ENCODE results near the gene PLXNC1. TPM values are rescaled to one million over a fixed set of nuclear protein-coding genes. Genes with fewer than 3 reads are reported as not detected.

PLXNC1 gene
- total and polyA plus RNA-seq, 9 of the 15 experiments (the other 6 are each of a cell fraction or from before 2014, with no cell fraction given): 0.08 to 0.87 (median 0.28) TPM

DNA sequence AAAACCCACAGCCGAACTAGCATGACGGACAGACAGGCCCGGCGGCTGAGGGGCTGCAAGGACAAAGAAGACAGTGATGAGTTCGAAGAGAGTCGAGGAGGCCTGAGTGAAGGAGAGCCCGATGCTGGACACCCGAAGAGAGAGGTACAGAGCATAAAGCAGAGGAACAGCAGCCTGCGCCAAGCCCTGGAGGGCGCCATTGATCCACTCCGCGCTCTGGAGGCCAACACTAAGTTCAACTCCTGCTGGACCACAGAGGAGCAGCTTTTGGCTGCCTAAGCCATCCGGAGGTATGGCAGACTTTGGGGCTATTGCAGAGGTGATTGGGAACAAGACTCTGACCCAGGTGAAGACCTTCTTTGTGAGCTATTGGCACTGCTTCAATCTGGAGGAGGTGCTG lies 7.8 kb upstream of the PLXNC1 start (continued):
- TF ChIP-seq ZNF583 (CRISPR knock-in tag; IDR thresholded peaks at IDR 0.05) (0 out of 2 replicates have a peak, but pooled peaks have one; percentile 33), KLF16 (IDR thresholded peaks at IDR 0.05) (0 out of 2 replicates have a peak, but pooled peaks have one; percentile 23), BRCA1 (IDR thresholded peaks at IDR 0.05) (no peak), BRCA1 (CRISPR knock-in tag; IDR thresholded peaks at IDR 0.05) (no peak), YY1 (IDR thresholded peaks at IDR 0.05; ENCODE audit: borderline replicate concordance in 1 of 3, control insufficient read depth in 1 of 3, extremely low read depth in 1 of 3, insufficient read depth in 3 of 3, insufficient read length in 1 of 3, insufficient replicate concordance in 2 of 3, low read depth in 1 of 3, low read length in 2 of 3) (peak in 1 of 3 experiments; percentile 42)
- TF ChIP-seq, protein P1, sequence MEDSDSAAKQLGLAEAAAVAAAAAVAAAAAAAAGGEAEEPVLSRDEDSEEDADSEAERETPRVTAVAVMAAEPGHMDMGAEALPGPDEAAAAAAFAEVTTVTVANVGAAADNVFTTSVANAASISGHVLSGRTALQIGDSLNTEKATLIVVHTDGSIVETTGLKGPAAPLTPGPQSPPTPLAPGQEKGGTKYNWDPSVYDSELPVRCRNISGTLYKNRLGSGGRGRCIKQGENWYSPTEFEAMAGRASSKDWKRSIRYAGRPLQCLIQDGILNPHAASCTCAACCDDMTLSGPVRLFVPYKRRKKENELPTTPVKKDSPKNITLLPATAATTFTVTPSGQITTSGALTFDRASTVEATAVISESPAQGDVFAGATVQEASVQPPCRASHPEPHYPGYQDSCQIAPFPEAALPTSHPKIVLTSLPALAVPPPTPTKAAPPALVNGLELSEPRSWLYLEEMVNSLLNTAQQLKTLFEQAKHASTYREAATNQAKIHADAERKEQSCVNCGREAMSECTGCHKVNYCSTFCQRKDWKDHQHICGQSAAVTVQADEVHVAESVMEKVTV (CRISPR knock-in tag; IDR thresholded peaks at IDR 0.05): peak; percentile 82
- TF ChIP-seq, protein P2, sequence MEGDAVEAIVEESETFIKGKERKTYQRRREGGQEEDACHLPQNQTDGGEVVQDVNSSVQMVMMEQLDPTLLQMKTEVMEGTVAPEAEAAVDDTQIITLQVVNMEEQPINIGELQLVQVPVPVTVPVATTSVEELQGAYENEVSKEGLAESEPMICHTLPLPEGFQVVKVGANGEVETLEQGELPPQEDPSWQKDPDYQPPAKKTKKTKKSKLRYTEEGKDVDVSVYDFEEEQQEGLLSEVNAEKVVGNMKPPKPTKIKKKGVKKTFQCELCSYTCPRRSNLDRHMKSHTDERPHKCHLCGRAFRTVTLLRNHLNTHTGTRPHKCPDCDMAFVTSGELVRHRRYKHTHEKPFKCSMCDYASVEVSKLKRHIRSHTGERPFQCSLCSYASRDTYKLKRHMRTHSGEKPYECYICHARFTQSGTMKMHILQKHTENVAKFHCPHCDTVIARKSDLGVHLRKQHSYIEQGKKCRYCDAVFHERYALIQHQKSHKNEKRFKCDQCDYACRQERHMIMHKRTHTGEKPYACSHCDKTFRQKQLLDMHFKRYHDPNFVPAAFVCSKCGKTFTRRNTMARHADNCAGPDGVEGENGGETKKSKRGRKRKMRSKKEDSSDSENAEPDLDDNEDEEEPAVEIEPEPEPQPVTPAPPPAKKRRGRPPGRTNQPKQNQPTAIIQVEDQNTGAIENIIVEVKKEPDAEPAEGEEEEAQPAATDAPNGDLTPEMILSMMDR (IDR thresholded peaks at IDR 0.05 in 2 of 3, conservative IDR thresholded peaks at IDR 0.05 in 1 of 3; ENCODE audit: insufficient read depth in 2 of 3, low read depth in 1 of 3, low read length in 3 of 3): peak; percentile 78 to 87 (median 81)

Measured in K562 (cell line).